ENCODE measurements around the gene NECTIN1. TPM values are rescaled to one million over a fixed set of nuclear protein-coding genes. Genes with fewer than 3 reads are reported as not detected.
"Not testable (repeated sequence)": the region's sequence is repeated elsewhere in the genome, so short reads cannot be mapped to it uniquely, and the experiment has no call there.

Gene NECTIN1
- total and polyA plus RNA-seq, 4 donors, result 1.3 to 7.1 (median 4.9) TPM

GRCh38 chr11:119602745-119603373, 126.1 kb downstream of the NECTIN1 start:
- H3K4me1 ChIP-seq (ENCODE audit: control insufficient read depth in 1 of 2, insufficient read depth in 2 of 2, low read length in 2 of 2), result no peaks in the 10 kb centered on the region
- 73 to 76% methylated on average over 28 of the region's 28 CpGs for WGBS, 2 donors
- no peak overlapping the region for H3K27ac ChIP-seq (ENCODE audit: low read depth in 1 of 2, low read length in 2 of 2)
- no peaks in the 10 kb centered on the region for H3K27me3 ChIP-seq (ENCODE audit: control insufficient read depth in 1 of 2, insufficient read depth in 2 of 2, low read length in 1 of 2)
- DNase-seq, result no peak
- H3K36me3 ChIP-seq (ENCODE audit: control insufficient read depth in 1 of 2, insufficient read depth in 2 of 2, low read length in 1 of 2), result no peaks in the 10 kb centered on the region
- ATAC-seq (ENCODE audit: low FRiP score), result no peak
- no peaks in the 10 kb centered on the region for H3K9me3 ChIP-seq (ENCODE audit: control insufficient read depth, low read length)
- H3K4me3 ChIP-seq (ENCODE audit: low read length in 2 of 2), result no peak overlapping the region
- intact Hi-C loops (cut with DNase I), result no loop called here

- Histone ChIP-seq H3K4me3 (ENCODE audit: low read length in 2 of 2) (no peak overlapping the region), H3K27me3 (ENCODE audit: control insufficient read depth in 1 of 2, insufficient read depth in 2 of 2, low read length in 1 of 2) (no peaks in the 10 kb centered on the region), H3K36me3 (ENCODE audit: control insufficient read depth in 1 of 2, insufficient read depth in 2 of 2, low read length in 1 of 2) (no peaks in the 10 kb centered on the region), H3K4me1 (ENCODE audit: control insufficient read depth in 1 of 2, insufficient read depth in 2 of 2, low read length in 2 of 2) (peaks cover 0 to 2% of the 10 kb centered on the region in 2 donors), H3K9me3 (ENCODE audit: control insufficient read depth, low read length) (no peaks in the 10 kb centered on the region), H3K27ac (ENCODE audit: low read depth in 1 of 2, low read length in 2 of 2) (no peak overlapping the region)
- no peak for ATAC-seq (ENCODE audit: low FRiP score)
- intact Hi-C loops (cut with DNase I), result no loop called here
- DNase-seq, result no peak
- 75 to 79% methylated on average over 10 of the region's 10 CpGs for WGBS, 2 donors
Measured at GRCh38 chr11:119599864-119600541, 129.0 kb downstream of the NECTIN1 start.

GRCh38 chr11:119595941-119596340, 133.1 kb downstream of the NECTIN1 start:
- ATAC-seq (ENCODE audit: low FRiP score); H3K4me1 ChIP-seq (ENCODE audit: control insufficient read depth in 1 of 2, insufficient read depth in 2 of 2, low read length in 2 of 2); H3K4me3 ChIP-seq (ENCODE audit: low read length in 2 of 2); H3K9me3 ChIP-seq (ENCODE audit: control insufficient read depth, low read length); H3K27ac ChIP-seq (ENCODE audit: low read depth in 1 of 2, low read length in 2 of 2); H3K36me3 ChIP-seq (ENCODE audit: control insufficient read depth in 1 of 2, insufficient read depth in 2 of 2, low read length in 1 of 2); H3K27me3 ChIP-seq (ENCODE audit: control insufficient read depth in 1 of 2, insufficient read depth in 2 of 2, low read length in 1 of 2); DNase-seq; intact Hi-C loops (cut with DNase I): not testable (repeated sequence)
- WGBS, 2 donors, result 68 to 69% methylated on average over 2 of the region's 2 CpGs

DNA sequence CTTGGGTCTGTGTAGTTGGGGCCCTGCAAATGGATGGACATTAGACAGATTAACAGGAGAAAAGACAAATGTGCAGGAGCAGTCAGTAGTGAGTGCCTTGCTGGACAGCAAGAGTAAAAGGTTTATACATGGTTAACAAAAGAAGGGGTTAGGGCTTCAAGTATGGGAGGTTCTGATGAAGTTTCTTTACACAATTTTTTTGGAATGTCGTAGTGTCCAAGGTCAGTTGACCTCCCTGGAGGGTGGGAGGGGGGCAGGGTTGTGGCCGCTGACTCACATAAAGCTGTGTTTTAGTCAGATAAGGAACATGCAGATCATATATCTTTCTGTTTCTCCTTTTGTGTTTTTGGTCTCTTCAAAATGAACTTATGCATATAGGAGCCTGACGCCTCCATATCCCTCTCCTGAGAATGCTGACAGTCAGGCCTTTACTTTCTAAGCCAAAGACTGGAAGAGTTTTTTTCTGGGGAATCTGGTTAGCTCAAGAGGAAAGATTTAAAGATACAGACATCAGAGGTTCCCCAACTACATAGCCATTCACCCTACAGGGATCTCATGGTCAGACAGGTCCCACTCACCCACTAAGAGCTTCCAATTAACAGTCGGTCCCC, 134.3 kb downstream of the NECTIN1 start:
- DNase-seq, result peak in 1 of 2 donors; percentile 58
- H3K9me3 ChIP-seq (ENCODE audit: control insufficient read depth, low read length), result no peaks in the 10 kb centered on the region
- H3K4me1 ChIP-seq (ENCODE audit: control insufficient read depth in 1 of 2, insufficient read depth in 2 of 2, low read length in 2 of 2), result peaks cover 0 to 2% of the 10 kb centered on the region in 2 donors
- WGBS, 2 donors, result 72 to 74% methylated on average over 4 of the region's 4 CpGs
- H3K36me3 ChIP-seq (ENCODE audit: control insufficient read depth in 1 of 2, insufficient read depth in 2 of 2, low read length in 1 of 2), result no peaks in the 10 kb centered on the region
- H3K27ac ChIP-seq (ENCODE audit: low read depth in 1 of 2, low read length in 2 of 2), result no peak overlapping the region
- H3K27me3 ChIP-seq (ENCODE audit: control insufficient read depth in 1 of 2, insufficient read depth in 2 of 2, low read length in 1 of 2), result no peaks in the 10 kb centered on the region
- intact Hi-C loops (cut with DNase I), result no loop called here
- ATAC-seq (ENCODE audit: low FRiP score), result no peak
- H3K4me3 ChIP-seq (ENCODE audit: low read length in 2 of 2), result no peak overlapping the region

GRCh38 chr11:119593346-119593745, 135.7 kb downstream of the NECTIN1 start:
- WGBS, 2 donors, result 77 to 82% methylated on average over 1 of the region's 1 CpG
- intact Hi-C loops (cut with DNase I), result no loop called here
- ATAC-seq (ENCODE audit: low FRiP score) (no peak), DNase-seq (no peak)
- Histone ChIP-seq H3K36me3 (ENCODE audit: control insufficient read depth in 1 of 2, insufficient read depth in 2 of 2, low read length in 1 of 2) (no peaks in the 10 kb centered on the region), H3K27ac (ENCODE audit: low read depth in 1 of 2, low read length in 2 of 2) (no peak overlapping the region), H3K27me3 (ENCODE audit: control insufficient read depth in 1 of 2, insufficient read depth in 2 of 2, low read length in 1 of 2) (no peaks in the 10 kb centered on the region), H3K4me3 (ENCODE audit: low read length in 2 of 2) (no peak overlapping the region), H3K4me1 (ENCODE audit: control insufficient read depth in 1 of 2, insufficient read depth in 2 of 2, low read length in 2 of 2) (peaks cover 0 to 2% of the 10 kb centered on the region in 2 donors), H3K9me3 (ENCODE audit: control insufficient read depth, low read length) (no peaks in the 10 kb centered on the region)

DNA sequence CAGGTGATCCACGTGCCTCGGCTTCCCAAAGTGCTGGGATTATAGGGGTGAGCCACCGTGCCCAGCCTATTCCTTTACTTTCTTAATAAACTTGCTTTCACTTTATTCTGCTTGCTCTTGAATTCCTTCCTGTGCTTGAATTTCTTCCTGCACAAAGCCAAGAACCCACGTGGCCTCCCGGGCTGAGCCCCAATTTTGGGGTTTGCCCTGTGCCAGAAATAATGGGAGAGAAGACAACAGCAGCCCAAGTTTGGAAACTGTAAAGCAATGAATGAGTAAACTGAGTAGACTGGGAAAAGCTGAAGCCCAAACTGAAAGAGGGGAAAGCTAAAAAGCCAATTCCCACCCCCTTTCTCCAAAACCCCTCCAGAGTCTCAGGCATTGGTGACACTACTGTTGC, 136.4 kb downstream of the NECTIN1 start:
- 25 to 31% methylated on average over 5 of the region's 5 CpGs for WGBS, 2 donors
- DNase-seq (peak in 1 of 2 donors; percentile 75), ATAC-seq (ENCODE audit: low FRiP score) (peak; percentile 75)
- Histone ChIP-seq H3K27ac (ENCODE audit: low read depth in 1 of 2, low read length in 2 of 2) (no peak overlapping the region), H3K27me3 (ENCODE audit: control insufficient read depth in 1 of 2, insufficient read depth in 2 of 2, low read length in 1 of 2) (no peaks in the 10 kb centered on the region), H3K4me3 (ENCODE audit: low read length in 2 of 2) (no peak overlapping the region), H3K36me3 (ENCODE audit: control insufficient read depth in 1 of 2, insufficient read depth in 2 of 2, low read length in 1 of 2) (no peaks in the 10 kb centered on the region), H3K4me1 (ENCODE audit: control insufficient read depth in 1 of 2, insufficient read depth in 2 of 2, low read length in 2 of 2) (peaks cover 0 to 2% of the 10 kb centered on the region in 2 donors), H3K9me3 (ENCODE audit: control insufficient read depth, low read length) (no peaks in the 10 kb centered on the region)
- intact Hi-C loops (cut with DNase I), result no loop called here

DNA sequence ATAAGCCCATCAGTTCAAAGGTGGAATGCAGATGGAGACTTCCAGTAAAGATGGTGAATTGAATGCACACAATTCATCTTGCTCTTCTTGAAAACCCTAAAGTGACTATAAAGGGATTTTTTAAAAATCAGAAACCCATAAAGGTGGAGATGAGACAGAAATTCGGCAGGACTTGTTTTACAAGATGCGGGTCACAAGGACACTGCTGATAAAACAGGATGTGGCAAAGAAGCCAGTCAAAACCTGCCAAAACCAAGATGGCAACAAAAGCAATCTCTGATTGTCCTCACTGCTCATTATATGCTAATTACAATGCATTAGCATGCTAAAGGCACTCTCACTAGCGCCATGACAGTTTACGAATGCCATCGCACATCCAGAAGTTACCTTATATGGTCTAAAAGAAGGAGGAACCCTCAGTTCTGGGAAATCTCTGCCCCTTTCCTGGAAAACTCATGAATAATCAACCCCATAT, 137.1 kb downstream of the NECTIN1 start:
- WGBS, 2 donors, result 78 to 81% methylated on average over 5 of the region's 5 CpGs
- DNase-seq, result no peak

GRCh38 chr11:119590651-119591351, 138.2 kb downstream of the NECTIN1 start:
- 89 to 92% methylated on average over 4 of the region's 4 CpGs for WGBS, 2 donors
- Histone ChIP-seq H3K27me3 (ENCODE audit: control insufficient read depth in 1 of 2, insufficient read depth in 2 of 2, low read length in 1 of 2) (no peaks in the 10 kb centered on the region), H3K4me1 (ENCODE audit: control insufficient read depth in 1 of 2, insufficient read depth in 2 of 2, low read length in 2 of 2) (no peaks in the 10 kb centered on the region), H3K4me3 (ENCODE audit: low read length in 2 of 2) (no peak overlapping the region), H3K9me3 (ENCODE audit: control insufficient read depth, low read length) (no peaks in the 10 kb centered on the region), H3K36me3 (ENCODE audit: control insufficient read depth in 1 of 2, insufficient read depth in 2 of 2, low read length in 1 of 2) (no peaks in the 10 kb centered on the region), H3K27ac (ENCODE audit: low read depth in 1 of 2, low read length in 2 of 2) (no peak overlapping the region)
- ATAC-seq (ENCODE audit: low FRiP score) (no peak), DNase-seq (no peak)
- intact Hi-C loops (cut with DNase I), result no loop called here

More for the DNA sequence above, 137.1 kb downstream of the NECTIN1 start:
- intact Hi-C loops (cut with DNase I), result no loop called here
- no peaks in the 10 kb centered on the region for H3K27me3 ChIP-seq (ENCODE audit: control insufficient read depth in 1 of 2, insufficient read depth in 2 of 2, low read length in 1 of 2)
- ATAC-seq (ENCODE audit: low FRiP score), result no peak
- H3K4me3 ChIP-seq (ENCODE audit: low read length in 2 of 2), result no peak overlapping the region
- H3K4me1 ChIP-seq (ENCODE audit: control insufficient read depth in 1 of 2, insufficient read depth in 2 of 2, low read length in 2 of 2), result peaks cover 0 to under 1% of the 10 kb centered on the region in 2 donors
- no peaks in the 10 kb centered on the region for H3K36me3 ChIP-seq (ENCODE audit: control insufficient read depth in 1 of 2, insufficient read depth in 2 of 2, low read length in 1 of 2)
- no peak overlapping the region for H3K27ac ChIP-seq (ENCODE audit: low read depth in 1 of 2, low read length in 2 of 2)
- H3K9me3 ChIP-seq (ENCODE audit: control insufficient read depth, low read length), result no peaks in the 10 kb centered on the region

All from aorta (tissue), 5 donors.